Measurements from ENCODE around the gene SH3PXD2A. TPM values are rescaled to one million over a fixed set of nuclear protein-coding genes. Genes with fewer than 3 reads are reported as not detected.

The SH3PXD2A gene
- polyA plus RNA-seq, 1 experiment = 50.2 TPM

- Histone ChIP-seq H3K27me3 (ENCODE audit: control insufficient read depth, insufficient read depth, low read length) (no peaks in the 10 kb centered on the region), H3K4me3 (ENCODE audit: low read depth, low read length) (no peak overlapping the region), H3K36me3 (ENCODE audit: control insufficient read depth, insufficient read depth, low read length) (no peaks in the 10 kb centered on the region)
- ChIA-PET POLR2A (no interaction called here), CTCF (interaction anchor here (0.9 to 1.5 kb wide), 5 partner anchors 10 to 20 kb away, joined by 3 to 4 read pairs (median 3); no protein-coding TSS in a partner anchor)
- TF ChIP-seq, protein P1, sequence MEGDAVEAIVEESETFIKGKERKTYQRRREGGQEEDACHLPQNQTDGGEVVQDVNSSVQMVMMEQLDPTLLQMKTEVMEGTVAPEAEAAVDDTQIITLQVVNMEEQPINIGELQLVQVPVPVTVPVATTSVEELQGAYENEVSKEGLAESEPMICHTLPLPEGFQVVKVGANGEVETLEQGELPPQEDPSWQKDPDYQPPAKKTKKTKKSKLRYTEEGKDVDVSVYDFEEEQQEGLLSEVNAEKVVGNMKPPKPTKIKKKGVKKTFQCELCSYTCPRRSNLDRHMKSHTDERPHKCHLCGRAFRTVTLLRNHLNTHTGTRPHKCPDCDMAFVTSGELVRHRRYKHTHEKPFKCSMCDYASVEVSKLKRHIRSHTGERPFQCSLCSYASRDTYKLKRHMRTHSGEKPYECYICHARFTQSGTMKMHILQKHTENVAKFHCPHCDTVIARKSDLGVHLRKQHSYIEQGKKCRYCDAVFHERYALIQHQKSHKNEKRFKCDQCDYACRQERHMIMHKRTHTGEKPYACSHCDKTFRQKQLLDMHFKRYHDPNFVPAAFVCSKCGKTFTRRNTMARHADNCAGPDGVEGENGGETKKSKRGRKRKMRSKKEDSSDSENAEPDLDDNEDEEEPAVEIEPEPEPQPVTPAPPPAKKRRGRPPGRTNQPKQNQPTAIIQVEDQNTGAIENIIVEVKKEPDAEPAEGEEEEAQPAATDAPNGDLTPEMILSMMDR (IDR thresholded peaks at IDR 0.05; ENCODE audit: insufficient read depth, low read depth, low read length) = no peak
- no peak for DNase-seq (ENCODE audit: low read depth)
These were observed 90.2 kb downstream of the SH3PXD2A start for GRCh38 chr10:103765168-103765567.

DNA sequence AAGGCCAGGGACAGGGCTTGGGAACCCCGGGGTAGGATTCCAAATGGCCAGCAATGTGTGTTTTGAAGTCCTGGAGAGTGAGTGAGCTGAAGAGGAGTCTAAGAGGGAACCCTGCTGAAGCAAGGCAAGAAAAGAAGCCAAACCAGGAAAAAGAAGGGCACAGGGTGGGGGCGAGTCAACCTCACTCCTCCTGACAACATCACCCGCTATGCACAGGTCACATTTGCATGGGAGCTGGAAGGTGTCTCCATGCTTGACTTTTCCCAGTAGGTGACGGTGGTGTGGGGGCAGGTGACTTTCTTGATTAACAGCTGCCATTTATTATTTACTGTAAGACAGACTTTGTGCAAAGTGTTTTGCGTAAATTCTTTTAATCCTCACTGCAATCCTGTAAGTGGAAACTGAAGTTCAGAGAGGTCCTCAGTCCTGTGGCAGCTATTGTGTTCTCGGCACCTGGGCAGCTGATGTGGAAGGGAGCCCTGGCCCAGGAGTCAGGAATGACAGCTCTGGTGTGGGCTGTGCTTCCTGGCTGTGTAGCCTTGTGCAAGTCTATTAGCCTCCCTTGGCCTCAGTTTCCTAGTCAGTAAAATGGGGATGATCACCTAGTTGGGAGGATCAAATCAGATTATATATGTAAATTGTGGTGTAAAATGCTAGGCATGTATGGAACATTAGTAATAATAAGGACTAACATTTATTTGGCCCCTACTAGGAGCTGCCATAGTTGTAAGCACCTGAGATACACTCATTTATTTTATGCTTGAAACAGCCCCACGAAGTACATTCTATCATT lies 90.9 kb downstream of the SH3PXD2A start:
- ChIA-PET CTCF (interaction anchor here (0.6 to 1.5 kb wide), 4 partner anchors 11 to 45 kb away, joined by 3 to 4 read pairs (median 3); no protein-coding TSS in a partner anchor), POLR2A (no interaction called here)
- Histone ChIP-seq H3K4me3 (ENCODE audit: low read depth, low read length) (no peak overlapping the region), H3K27me3 (ENCODE audit: control insufficient read depth, insufficient read depth, low read length) (no peaks in the 10 kb centered on the region), H3K36me3 (ENCODE audit: control insufficient read depth, insufficient read depth, low read length) (no peaks in the 10 kb centered on the region)
- DNase-seq (ENCODE audit: low read depth) = no peak
- TF ChIP-seq, protein P1 (IDR thresholded peaks at IDR 0.05; ENCODE audit: insufficient read depth, low read depth, low read length) = no peak

GRCh38 chr10:103763374-103764202 lies 91.8 kb downstream of the SH3PXD2A start:
- Histone ChIP-seq H3K27me3 (ENCODE audit: control insufficient read depth, insufficient read depth, low read length) (no peaks in the 10 kb centered on the region), H3K36me3 (ENCODE audit: control insufficient read depth, insufficient read depth, low read length) (no peaks in the 10 kb centered on the region), H3K4me3 (ENCODE audit: low read depth, low read length) (no peak overlapping the region)
- TF ChIP-seq, protein P1 (IDR thresholded peaks at IDR 0.05; ENCODE audit: insufficient read depth, low read depth, low read length) = no peak
- CTCF ChIA-PET = interaction anchor here (0.6 to 1.5 kb wide), 2 partner anchors 11 to 44 kb away, joined by 3 to 4 read pairs; no protein-coding TSS in a partner anchor
- POLR2A ChIA-PET = no interaction called here
- no peak for DNase-seq (ENCODE audit: low read depth)

GRCh38 chr10:103762916-103763315 lies 92.5 kb downstream of the SH3PXD2A start:
- TF ChIP-seq, protein P1 (IDR thresholded peaks at IDR 0.05; ENCODE audit: insufficient read depth, low read depth, low read length) = no peak
- no peaks in the 10 kb centered on the region for H3K27me3 ChIP-seq (ENCODE audit: control insufficient read depth, insufficient read depth, low read length)
- CTCF ChIA-PET = no interaction called here
- POLR2A ChIA-PET = no interaction called here
- H3K4me3 ChIP-seq (ENCODE audit: low read depth, low read length) = no peak overlapping the region
- no peaks in the 10 kb centered on the region for H3K36me3 ChIP-seq (ENCODE audit: control insufficient read depth, insufficient read depth, low read length)
- no peak for DNase-seq (ENCODE audit: low read depth)

- CTCF ChIA-PET = no interaction called here
- TF ChIP-seq, protein P1 (IDR thresholded peaks at IDR 0.05; ENCODE audit: insufficient read depth, low read depth, low read length) = no peak
These were observed 93.2 kb downstream of the SH3PXD2A start for GRCh38 chr10:103762162-103762561.

More at GRCh38 chr10:103762162-103762561, 93.2 kb downstream of the SH3PXD2A start:
- Histone ChIP-seq H3K27me3 (ENCODE audit: control insufficient read depth, insufficient read depth, low read length) (no peaks in the 10 kb centered on the region), H3K4me3 (ENCODE audit: low read depth, low read length) (no peak overlapping the region), H3K36me3 (ENCODE audit: control insufficient read depth, insufficient read depth, low read length) (no peaks in the 10 kb centered on the region)
- DNase-seq (ENCODE audit: low read depth) = no peak
- POLR2A ChIA-PET = no interaction called here

All from BJ (cell line).